SK-N-MC (cell line): ENCODE measurements around the gene KCNJ15.

ENCODE experiments used
- EZH2 ChIP-seq: fragments of 200-600 bp; sonication (generic); IDR thresholded peaks from one replicate; pipeline ENCODE4 v1.6.1; 2017; ENCODE audit warnings: antibody characterized with exemption
- FOXP2 ChIP-seq: optimal IDR thresholded peaks from 2 replicates; pipeline ENCODE3; 2011; ENCODE audit warnings: mild to moderate bottlenecking, moderate library complexity; ENCODE audit not compliant: insufficient read depth; ENCODE audit errors: extremely low read length, control extremely low read depth
- POLR2AphosphoS5 ChIP-seq: IDR thresholded peaks from 2 replicates; pipeline ENCODE4 v1.6.1; 2012; ENCODE audit warnings: mild to moderate bottlenecking, low read depth, low read length, borderline replicate concordance

GRCh38 chr21:38321568-38321967 lies 64.8 kb downstream of the KCNJ15 start:
- no peak for TF ChIP-seq POLR2AphosphoS5
- TF ChIP-seq EZH2 = no peak
- TF ChIP-seq FOXP2 = no peak
